Nephron progenitor cell (in vitro differentiated cells): ENCODE data around the gene RANBP10.
A peak's percentile ranks its signal among the peaks of the same experiment; 100 is the strongest.

Experiments
- DNase-seq: peaks from one replicate; pipeline ENCODE4 v3.0.0; 2021
- H3K27ac Mint-ChIP-seq: 2 replicates; pipeline ENCODE4 v1.8.0; 2021; ENCODE audit warnings: mild to moderate bottlenecking, moderate library complexity, mixed read lengths
- H3K27me3 Mint-ChIP-seq: 2 replicates; pipeline ENCODE4 v1.8.0; 2021; ENCODE audit warnings: mild to moderate bottlenecking, low read depth, mixed read lengths; ENCODE audit not compliant: poor library complexity
- H3K36me3 Mint-ChIP-seq: 2 replicates; pipeline ENCODE4 v1.8.0; 2021; ENCODE audit warnings: low read depth, mixed read lengths
- H3K4me1 Mint-ChIP-seq: 2 replicates; pipeline ENCODE4 v1.8.0; 2021; ENCODE audit warnings: mixed read lengths
- H3K4me3 Mint-ChIP-seq: 2 replicates; pipeline ENCODE4 v1.8.0; 2021; ENCODE audit warnings: mild to moderate bottlenecking, moderate library complexity, mixed read lengths
- H3K9me3 Mint-ChIP-seq: 2 replicates; pipeline ENCODE4 v1.8.0; 2021; ENCODE audit warnings: mild to moderate bottlenecking, moderate library complexity, mixed read lengths
- CTCF ChIP-seq: fragments of 200-600 bp; sonication (generic); IDR thresholded peaks from 2 replicates; pipeline ENCODE4 v1.5.0; 2021; ENCODE audit warnings: antibody characterized with exemption

RANBP10 gene

GRCh38 chr16:67678354-67679023, 127.9 kb downstream of the RANBP10 start:
- no peak for DNase-seq
- no peak for TF ChIP-seq CTCF
- Mint-ChIP-seq H3K27ac (peak overlapping the region; percentile 64), H3K9me3 (no peaks in the 10 kb centered on the region), H3K4me3 (no peak overlapping the region), H3K36me3 (peaks cover 12% of the 10 kb centered on the region), H3K4me1 (peaks cover 12% of the 10 kb centered on the region), H3K27me3 (no peaks in the 10 kb centered on the region)

- H3K9me3 Mint-ChIP-seq, result no peaks in the 10 kb centered on the region
- peaks cover 12% of the 10 kb centered on the region for H3K4me1 Mint-ChIP-seq
- H3K27ac Mint-ChIP-seq, result peak overlapping the region; percentile 64
Observed at GRCh38 chr16:67677712-67678111, 128.6 kb downstream of the RANBP10 start.

GRCh38 chr16:67676939-67677338, 129.4 kb downstream of the RANBP10 start:
- no peak for DNase-seq
- H3K27ac Mint-ChIP-seq, result no peak overlapping the region
- TF ChIP-seq CTCF, result no peak
- H3K27me3 Mint-ChIP-seq, result no peaks in the 10 kb centered on the region
- H3K4me1 Mint-ChIP-seq, result peaks cover 12% of the 10 kb centered on the region
- H3K4me3 Mint-ChIP-seq, result no peak overlapping the region
- H3K36me3 Mint-ChIP-seq, result peaks cover 8% of the 10 kb centered on the region
- H3K9me3 Mint-ChIP-seq, result no peaks in the 10 kb centered on the region

More at GRCh38 chr16:67677712-67678111, 128.6 kb downstream of the RANBP10 start:
- DNase-seq, result no peak
- TF ChIP-seq CTCF, result no peak
- no peaks in the 10 kb centered on the region for H3K27me3 Mint-ChIP-seq
- no peak overlapping the region for H3K4me3 Mint-ChIP-seq
- peaks cover 8% of the 10 kb centered on the region for H3K36me3 Mint-ChIP-seq

- Mint-ChIP-seq H3K9me3 (no peaks in the 10 kb centered on the region), H3K27me3 (no peaks in the 10 kb centered on the region), H3K36me3 (peaks cover 8% of the 10 kb centered on the region), H3K27ac (no peak overlapping the region), H3K4me1 (peaks cover 12% of the 10 kb centered on the region), H3K4me3 (no peak overlapping the region)
- no peak for TF ChIP-seq CTCF
- DNase-seq, result no peak
Observed at GRCh38 chr16:67676516-67676915, 129.8 kb downstream of the RANBP10 start.

- TF ChIP-seq CTCF, result no peak
- Mint-ChIP-seq H3K9me3 (no peaks in the 10 kb centered on the region), H3K4me3 (no peak overlapping the region), H3K4me1 (peaks cover 12% of the 10 kb centered on the region), H3K27me3 (no peaks in the 10 kb centered on the region), H3K27ac (no peak overlapping the region), H3K36me3 (peaks cover 8% of the 10 kb centered on the region)
- DNase-seq, result no peak
Observed at GRCh38 chr16:67675999-67676398, 130.4 kb downstream of the RANBP10 start.

- TF ChIP-seq CTCF, result no peak
- Mint-ChIP-seq H3K9me3 (no peaks in the 10 kb centered on the region), H3K4me1 (peaks cover 12% of the 10 kb centered on the region), H3K27me3 (no peaks in the 10 kb centered on the region), H3K27ac (no peak overlapping the region), H3K4me3 (no peak overlapping the region), H3K36me3 (peaks cover 7% of the 10 kb centered on the region)
- no peak for DNase-seq
Observed at GRCh38 chr16:67675579-67675935, 130.8 kb downstream of the RANBP10 start.
